ENCODE data around the gene SUSD6.

DNA sequence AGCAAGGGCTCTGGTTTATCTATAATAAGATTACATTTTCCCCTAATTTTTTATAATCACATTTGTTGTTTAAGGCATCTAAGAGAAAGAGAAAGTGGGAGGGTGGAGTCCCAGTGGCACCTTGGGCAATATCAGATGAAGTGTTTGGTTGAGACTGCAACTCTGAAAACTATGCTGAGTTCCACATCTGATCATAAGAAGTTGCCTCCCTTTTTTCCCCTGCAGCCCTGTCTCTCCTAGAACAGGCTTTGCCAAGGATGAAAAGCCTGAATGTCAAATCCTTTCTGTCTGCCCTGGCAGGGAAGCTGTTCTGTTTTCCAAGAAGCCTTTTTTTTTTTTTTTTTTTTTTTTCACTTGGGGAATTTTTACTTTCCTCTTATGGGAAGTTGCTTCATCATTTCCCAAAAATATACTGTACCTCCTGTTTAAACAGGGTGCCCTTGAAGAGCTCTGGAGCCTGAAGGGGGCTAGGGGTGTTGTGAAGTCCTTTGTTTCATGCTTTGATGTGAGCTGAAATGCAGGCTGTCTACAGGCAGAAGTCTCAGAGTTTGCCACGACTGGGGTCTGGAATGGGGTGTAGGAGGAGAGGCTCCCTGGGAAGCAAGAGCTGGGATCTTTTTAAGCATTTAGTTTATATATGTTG is 71.3 kb downstream of the SUSD6 start:
- TF ChIP-seq SUZ12 (IDR thresholded peaks at IDR 0.05; ENCODE audit: extremely low read depth, insufficient read depth, insufficient read length): no peak
- TF ChIP-seq YY1 (IDR thresholded peaks at IDR 0.05; ENCODE audit: insufficient read depth, insufficient read length): no peak

All from NT2/D1 (cell line).